SIG-M5 treated with dmso at 0.1 percent for 504 hours (cell line): ENCODE data around the gene KLB.
"Not testable (repeated sequence)": the region's sequence is repeated elsewhere in the genome, so short reads cannot be mapped to it uniquely, and the experiment has no call there.

ENCODE experiments used
- DNase-seq: peaks from one replicate; lab custom pipeline; 2025; ENCODE audit not compliant: unreplicated experiment; lab: John Stamatoyannopoulos, UW

KLB gene

DNA sequence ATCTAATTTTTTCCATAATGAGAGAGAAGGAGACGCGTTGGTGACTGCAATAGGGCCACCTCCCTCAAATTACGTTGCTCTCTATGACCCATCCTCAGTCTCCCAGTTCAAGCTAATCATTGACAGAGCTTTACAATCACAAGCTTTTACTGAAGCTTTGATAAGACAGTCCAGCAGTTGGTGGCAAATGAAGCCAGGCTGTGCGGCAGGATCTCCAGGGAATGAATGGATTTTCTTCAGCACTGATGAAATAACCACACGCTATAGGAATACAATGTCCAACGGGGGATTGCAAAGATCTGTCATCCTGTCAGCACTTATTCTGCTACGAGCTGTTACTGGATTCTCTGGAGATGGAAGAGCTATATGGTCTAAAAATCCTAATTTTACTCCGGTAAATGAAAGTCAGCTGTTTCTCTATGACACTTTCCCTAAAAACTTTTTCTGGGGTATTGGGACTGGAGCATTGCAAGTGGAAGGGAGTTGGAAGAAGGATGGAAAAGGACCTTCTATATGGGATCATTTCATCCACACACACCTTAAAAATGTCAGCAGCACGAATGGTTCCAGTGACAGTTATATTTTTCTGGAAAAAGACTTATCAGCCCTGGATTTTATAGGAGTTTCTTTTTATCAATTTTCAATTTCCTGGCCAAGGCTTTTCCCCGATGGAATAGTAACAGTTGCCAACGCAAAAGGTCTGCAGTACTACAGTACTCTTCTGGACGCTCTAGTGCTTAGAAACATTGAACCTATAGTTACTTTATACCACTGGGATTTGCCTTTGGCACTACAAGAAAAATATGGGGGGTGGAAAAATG lies at the start of gene KLB:
Gene KLB (plus strand): TSS at position 168 of the 821 bp plus-strand sequence. CDS start 20 bp downstream, at position 188.
- no peak for DNase-seq

DNA sequence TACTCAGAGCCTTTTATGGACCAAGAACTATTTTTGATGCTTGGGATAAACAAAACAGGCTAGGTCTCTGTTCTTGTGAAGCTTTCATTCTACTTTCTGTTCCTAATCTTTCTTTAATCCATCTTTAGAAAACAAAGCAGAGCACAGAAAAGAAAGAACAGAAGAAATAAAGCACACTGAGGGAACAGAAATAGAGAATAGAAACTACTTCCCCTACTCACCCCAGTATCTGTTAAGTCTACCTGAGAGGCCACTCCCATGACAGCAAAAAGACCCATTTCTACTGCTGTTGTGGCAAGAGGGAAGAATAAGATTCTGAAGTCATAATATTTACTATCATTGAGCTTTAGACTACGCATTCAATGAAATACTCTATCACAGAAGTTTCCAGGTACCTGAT lies 49.7 kb upstream of the KLB start:
- DNase-seq, result no peak

DNA sequence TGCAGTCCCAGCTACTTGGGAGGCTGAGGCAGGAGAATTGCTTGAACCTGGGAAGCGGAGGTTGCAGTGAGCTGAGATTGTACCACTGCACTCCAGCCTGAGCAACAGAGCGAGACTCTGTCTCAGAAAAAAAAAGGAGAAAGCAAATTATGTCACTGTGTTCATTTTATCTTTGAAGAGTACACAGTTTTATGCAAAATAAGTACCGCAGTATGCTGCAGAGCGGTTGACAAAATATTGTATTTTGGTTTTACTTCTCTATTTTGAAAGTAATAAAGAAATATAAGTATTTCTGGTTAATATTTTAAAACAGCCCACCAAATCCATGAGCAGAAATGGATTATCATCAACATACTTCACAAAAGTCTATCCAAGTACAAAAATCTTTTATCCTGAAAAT lies 46.1 kb upstream of the KLB start:
- DNase-seq, result not testable (repeated sequence)

DNA sequence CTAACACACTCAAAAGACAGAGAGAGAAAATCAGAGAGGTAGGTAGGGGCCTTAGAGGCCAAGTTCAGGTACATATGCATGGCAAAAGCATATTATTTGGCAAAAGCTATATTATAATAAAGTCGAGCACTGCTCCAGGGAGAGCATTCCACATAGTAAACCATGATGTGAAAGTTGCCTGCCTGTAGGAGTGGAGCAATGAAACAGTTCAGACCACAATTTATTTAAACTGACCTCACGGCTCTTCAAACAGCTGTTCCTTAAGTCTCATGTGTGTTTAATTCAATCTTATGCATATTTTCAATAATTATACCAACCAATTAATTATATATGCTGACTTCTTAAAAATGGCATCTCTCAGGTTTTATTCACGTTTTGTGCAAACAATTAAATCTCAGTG lies 43.9 kb upstream of the KLB start:
- no peak for DNase-seq

DNA sequence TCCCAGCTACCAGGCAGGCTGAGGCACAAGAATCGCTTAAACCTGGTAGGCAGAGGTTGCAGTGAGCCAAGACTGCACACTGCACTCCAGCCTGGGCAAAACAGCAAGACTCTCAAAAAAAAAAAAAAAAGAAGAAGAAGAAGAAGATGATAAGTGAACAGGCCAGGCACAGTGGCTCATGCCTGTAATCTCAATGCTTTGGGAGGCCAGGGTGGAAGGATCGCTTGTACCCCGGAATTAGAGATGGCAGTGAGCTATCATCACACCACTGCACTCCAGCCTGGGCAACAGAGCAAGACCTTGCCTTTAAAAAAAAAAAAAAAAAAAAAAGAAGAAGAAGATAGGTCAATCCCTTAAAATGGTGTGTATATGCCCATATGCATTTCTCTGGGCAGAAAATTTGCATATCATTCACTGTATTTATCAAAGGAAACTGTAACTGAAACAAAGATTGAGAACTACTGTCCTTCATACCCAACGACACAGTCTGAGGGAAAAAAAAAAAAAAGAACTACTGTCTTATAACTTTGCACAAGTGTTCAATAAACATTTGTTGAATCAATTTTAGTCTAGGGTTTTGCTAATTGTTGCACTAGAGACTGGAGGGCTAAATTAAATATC lies 42.8 kb upstream of the KLB start:
- no peak for DNase-seq

DNA sequence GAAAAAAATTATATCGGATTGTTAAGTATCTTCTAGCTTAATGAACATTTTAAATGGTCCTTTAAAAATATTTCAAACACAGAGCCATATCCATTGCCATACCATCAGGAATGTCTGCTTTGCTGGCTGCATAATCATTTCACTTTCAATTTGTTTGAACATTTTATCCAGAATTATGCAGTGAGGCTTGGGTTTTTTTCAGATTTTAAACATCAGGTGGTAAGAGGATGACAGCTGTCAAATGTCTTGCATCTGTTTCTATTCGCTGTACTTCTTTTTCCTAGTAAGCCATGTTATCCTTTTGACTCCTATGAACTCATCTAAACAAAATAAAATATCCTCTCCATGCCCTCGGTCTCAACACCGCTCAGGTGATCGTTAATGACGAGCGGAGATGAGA lies 41.4 kb upstream of the KLB start:
- no peak for DNase-seq

DNA sequence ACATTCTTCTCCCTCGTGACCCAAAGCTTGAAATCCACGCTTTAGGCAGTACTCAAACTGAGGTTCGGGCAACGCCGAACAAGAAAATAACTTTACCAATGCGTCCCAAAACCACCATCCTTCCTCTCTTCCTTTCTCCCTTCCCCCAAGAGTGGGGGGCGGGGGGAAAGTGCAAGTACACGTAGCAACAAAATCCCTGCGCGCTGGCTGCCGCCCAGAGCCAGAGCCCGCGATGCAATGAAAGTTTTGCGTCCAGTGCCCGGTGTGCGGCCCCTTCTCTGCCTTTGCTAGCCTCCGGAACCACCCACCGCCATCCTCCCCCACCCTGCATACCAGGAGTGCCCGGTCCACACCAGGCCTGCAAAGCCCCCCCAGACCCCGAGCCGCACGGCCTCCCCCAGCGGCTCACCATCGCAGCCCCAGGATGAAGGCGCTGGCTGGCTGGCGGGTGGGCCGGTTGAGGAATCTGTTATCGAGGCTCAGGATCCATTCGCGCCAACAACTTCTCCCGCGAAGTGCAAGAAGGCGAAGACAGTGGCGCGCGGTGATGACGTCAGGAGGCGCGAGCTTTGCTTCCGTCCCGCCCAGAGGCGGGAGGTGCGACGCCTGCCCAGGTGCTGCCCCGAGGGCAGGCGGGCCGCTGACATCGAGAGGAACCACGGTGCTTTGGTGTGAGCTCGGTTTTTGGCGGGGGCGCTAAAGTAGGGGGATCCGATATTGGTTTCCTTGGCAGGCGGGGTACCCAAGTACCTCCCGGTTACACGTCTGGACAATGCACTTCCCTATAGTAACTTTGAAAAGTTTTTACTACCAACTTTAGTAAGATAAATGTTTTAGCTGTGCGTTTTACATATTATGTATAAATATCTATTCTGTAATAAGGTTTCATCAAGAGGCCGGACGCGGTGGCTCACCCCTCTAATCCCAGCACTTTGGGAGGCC lies 40.6 kb upstream of the KLB start, which contains the start of gene RFC1:
Gene RFC1 (minus strand): TSS at position 533 of the 942 bp plus-strand sequence. CDS start 121 bp downstream, at position 412.
- peak; percentile 65 for DNase-seq

DNA sequence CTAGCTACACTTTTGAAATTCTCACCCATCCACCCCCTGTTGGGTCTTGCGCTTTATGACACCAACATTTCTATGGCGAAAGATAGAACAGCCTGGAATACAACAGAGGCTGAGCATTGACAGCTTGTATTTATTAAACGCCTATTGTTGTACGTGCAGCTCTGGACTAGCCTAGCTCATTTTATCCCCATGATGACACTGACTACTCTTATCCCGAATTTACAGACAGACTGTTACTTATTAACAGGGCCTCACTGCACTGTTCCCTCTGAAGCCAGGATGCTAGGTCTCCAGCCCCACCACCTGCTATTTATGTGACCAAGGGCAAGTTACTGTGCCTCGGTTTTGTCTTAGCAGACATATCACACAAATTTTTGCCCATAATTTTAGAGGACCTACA lies 39.6 kb upstream of the KLB start:
- no peak for DNase-seq

DNA sequence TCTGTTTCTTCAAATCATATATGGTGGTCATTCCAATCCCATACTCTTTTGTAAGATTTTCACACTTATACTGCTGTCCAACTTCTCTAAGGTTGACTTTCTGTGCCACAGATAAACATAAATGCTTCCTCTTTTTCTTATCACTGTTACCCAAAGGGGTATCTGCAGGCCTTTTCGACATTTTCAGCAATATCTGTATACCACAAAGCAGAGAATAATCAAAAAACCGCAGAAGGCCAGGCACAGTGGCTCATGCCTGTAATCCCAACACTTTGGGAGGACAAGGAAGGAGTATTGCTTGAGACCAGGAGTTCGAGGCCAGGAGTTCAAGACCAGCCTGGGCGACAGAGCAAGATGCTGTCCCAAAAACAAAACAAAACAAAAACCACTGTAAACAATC lies 37.4 kb upstream of the KLB start:
- DNase-seq, result no peak

DNA sequence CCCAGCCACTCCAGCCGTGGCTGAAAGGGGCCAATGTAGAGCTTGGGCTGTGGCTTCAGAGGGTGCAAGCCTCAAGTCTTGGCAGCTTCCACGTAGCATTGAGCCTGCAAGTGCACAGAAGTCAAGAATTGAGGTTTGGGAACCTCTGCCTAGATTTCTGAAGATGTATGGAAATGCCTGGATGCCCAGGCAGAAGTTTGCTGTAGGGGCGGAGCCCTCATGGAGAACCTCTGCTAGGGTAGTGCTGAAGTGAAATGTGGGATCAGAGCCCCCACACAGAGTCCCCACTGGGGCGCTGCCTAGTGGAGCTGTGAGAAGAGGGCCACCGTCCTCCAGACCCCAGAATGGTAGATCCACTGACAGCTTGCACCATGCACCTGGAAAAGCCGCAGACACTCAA lies 35.5 kb upstream of the KLB start:
- not testable (repeated sequence) for DNase-seq

DNA sequence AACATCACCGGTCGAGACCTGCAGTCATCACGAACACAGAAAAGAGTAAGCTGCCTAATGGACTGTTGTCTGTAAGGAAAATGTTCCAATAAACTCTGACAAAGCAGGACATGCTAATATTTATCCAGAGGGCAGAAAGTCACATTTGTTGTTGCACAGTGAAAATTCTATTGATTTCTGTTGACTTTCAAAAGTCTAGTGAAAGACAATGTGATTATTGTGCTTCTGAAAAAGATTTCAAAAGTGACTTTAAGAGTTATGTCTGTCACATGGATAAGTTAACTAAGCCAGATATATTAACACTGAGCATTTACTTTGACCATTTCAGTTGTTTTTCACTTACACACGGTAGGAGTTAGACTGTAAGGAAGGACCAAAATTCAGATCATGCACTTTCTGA lies 31.3 kb upstream of the KLB start:
- no peak for DNase-seq

DNA sequence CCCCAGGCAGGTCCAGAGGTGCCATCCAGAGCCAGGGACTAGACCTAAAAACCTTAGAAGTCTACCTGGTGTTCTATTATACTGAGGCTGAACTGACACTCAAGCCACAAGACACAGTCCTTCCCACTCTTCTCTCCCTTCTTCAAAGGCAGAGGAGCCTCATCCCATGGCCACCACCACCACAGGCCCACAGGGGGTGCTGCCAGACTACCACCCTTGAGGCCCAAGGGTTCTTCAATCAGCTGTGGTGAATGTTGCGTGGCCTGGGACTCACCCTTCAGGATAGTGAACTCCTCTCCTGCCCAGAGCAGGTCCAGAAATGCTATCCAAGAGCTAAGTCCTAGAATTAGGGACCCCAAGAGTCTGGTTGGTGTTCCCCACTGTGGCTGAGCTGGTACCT lies 23.0 kb upstream of the KLB start:
- no peak for DNase-seq

DNA sequence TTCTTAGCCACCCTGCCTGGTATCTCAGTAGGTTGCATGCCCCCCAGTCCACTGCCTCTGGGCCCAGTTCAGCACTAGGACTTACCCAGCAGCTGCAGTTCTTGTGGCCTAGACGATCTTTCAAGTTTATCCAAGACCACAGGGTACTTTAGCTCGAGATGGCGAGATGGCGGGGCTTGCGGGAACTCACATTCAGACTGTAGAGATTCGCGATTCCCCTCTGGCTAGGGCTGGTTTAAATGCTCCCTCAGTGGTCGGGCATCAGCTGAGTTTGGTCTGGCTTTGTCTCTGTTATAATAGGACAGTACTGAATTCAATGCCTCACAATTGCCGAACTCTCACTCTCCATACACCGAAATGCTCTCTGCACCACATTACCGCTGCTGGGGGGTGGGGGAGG lies 22.2 kb upstream of the KLB start:
- no peak for DNase-seq

DNA sequence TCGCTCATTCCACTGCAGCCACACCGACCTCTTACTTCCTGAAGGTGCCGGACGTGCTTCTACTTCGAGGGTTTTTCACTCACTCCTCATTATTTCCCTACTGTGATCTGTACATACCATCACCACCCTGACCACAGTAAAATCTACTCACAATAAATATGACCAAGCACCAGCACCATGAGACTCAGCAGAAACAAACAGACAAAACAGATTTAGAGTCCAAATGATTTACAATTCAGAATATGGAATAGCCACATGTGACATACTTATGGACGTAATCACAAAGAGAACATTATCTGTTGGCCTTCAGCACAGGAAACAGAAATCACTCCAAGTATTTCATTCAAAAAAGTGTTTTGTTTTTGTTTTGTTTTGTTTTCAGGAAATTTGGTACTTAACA lies 16.1 kb upstream of the KLB start:
- DNase-seq, result no peak

DNA sequence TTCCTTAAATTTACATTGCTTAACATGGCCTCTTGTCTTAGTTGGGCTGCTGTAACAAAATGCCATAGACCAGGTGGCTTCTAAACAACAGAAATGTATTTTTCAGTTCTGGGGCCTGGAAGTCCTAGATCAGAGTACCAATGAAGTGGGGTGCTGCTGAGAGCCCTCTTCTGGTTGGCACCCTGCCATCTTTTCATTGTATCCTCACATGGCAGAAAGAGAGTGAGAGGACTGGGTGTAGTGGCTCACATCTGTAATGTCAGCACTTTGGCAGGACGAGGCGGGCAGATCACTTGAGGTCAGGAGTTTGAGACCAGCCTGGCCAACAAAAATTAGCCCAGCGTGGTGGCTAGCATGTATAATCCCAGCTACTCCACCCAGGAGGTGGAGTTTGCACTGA lies 12.0 kb upstream of the KLB start:
- no peak for DNase-seq

DNA sequence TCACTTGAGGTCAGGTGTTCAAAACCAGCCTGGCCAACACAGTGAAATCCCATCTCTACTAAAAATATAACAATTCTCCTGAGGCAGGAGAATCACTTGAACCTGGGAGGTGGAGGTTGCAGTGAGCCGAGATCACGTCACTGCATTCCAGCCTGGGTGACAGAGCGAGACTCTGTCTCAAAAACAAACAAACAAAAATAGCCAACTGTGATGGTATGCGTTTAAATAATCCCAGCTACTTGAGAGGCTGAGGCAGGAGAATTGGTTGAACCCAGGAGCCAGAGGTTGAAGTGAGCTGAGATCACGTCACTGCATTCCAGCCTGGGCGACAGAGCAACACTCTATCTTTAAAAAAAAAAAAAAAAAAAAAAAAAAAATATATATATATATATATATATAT lies 5.1 kb upstream of the KLB start:
- DNase-seq, result not testable (repeated sequence)

DNA sequence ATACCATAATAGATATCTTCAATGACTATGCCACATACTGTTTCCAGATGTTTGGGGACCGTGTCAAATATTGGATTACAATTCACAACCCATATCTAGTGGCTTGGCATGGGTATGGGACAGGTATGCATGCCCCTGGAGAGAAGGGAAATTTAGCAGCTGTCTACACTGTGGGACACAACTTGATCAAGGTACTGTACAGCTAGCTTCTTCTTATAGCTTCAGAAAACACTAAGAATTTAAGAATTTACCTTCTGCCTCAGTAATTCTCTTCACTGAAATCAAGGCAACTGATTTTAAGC lies 805 bp downstream of the KLB start:
- no peak for DNase-seq

DNA sequence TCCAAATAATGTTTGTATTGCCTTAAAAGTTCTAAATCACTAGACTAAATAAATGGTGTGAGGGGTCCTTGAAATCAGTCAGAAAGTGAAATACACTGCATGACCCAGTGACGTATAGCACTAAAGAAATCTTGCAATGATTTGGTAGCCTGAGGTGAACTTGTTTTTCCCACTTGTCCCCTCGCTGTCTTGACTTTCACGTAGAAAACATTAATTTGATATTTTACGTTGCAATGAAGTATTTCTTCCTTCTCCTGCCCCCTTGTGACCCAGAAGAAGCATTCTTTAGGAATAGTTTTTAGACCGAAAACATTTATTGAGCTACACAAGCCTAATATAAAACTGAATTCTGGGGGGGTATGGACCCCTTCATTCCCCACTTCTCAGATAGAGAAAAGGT lies 3.7 kb downstream of the KLB start:
- DNase-seq, result no peak

DNA sequence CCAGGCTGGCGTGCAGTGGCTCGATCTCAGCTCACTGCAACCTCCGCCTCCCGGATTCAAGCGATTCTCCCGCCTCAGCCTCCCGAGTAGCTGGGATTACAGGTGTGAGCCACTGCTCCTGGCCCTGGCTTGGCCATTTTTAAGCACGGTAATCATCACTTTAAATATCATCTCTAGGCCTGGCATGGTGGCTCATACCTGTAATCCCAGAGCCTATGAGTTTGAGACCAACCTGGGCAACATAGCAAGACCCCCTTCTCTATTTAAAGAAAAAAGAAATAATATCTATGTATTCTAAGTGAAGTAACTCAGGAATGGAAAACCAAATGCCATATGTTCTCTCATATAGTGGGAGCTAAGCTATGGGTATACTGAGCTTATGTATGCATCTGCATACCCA lies 4.8 kb downstream of the KLB start:
- not testable (repeated sequence) for DNase-seq

DNA sequence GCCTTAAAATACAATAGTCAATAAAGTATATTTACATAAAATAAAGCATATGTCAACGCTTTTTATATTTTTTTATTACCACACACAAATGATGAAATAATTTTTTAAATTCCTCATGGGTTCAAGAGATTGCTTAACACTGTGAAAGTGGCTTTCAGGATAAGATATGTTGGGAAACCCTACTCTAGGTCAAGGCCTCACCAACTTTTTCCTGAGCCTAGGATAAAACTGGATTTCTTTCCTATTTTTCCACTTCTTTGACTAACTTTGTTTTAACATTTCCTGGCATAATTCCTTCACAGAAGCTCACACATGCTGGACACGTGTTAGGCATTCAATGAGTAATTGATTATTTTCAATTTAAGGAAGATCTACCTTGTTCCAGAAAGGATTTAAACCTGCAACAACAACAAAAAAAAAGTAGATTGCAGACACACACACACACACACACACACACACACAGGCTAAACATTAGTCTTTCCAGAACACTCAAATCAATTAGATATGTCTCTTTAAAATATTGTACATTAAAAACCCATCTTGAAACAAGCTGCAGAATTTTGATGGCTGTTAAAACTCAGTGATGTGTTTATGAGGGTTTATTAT lies 9.1 kb downstream of the KLB start:
- no peak for DNase-seq

DNA sequence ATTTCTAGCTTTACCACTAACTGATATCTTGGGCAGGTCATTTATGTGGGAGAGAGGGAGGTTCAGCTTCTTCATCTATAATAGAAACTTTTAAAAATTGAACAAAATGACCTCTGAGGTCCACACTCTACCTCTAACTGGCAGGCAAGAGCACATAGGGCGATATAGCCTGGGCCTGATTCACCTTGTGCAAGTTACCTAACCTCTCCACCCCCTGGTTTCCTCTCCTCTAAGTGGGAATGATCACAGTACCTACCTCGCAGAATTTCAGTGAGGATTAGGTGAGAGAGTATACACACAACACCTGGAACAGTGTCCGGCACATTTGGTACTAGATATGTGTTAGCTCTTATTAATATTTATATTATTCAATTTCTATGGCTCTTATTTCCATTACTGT lies 15.5 kb downstream of the KLB start:
- DNase-seq, result no peak
